SJCRH30 (cell line): ENCODE measurements around the gene LMOD1. TPM values are rescaled to one million over a fixed set of nuclear protein-coding genes. Genes with fewer than 3 reads are reported as not detected.

Source experiments
- DNase-seq, 2 experiments: peaks; one replicate each; pipeline ENCODE4 v3.0.0-alpha.2; 2015 to 2020
- H3K27ac ChIP-seq: fragments of 250-450 bp; sonication (Bioruptor Pico); 2 replicates; pipeline ENCODE4 v1.5.1; 2020; ENCODE audit warnings: mild to moderate bottlenecking, moderate library complexity
- H3K27me3 ChIP-seq: fragments of 250-450 bp; sonication (Bioruptor Pico); 2 replicates; pipeline ENCODE4 v1.5.1; 2020; ENCODE audit warnings: mild to moderate bottlenecking, moderate library complexity
- H3K36me3 ChIP-seq: fragments of 250-450 bp; sonication (Bioruptor Pico); 2 replicates; pipeline ENCODE4 v1.5.1; 2020; ENCODE audit warnings: mild to moderate bottlenecking, moderate library complexity
- H3K4me1 ChIP-seq: fragments of 250-450 bp; sonication (Bioruptor Pico); 2 replicates; pipeline ENCODE4 v1.5.1; 2020; ENCODE audit warnings: mild to moderate bottlenecking, moderate library complexity
- H3K4me3 ChIP-seq: fragments of 250-450 bp; sonication (Bioruptor Pico); 2 replicates; pipeline ENCODE4 v1.5.1; 2020; ENCODE audit warnings: mild to moderate bottlenecking, moderate library complexity
- H3K9me3 ChIP-seq: fragments of 250-450 bp; sonication (Bioruptor Pico); replicated peaks from 2 replicates; pipeline ENCODE4 v1.5.1; 2020; ENCODE audit warnings: mild to moderate bottlenecking, moderate library complexity
- total RNA-seq: library from RNA; depleted of rRNA; stranded (reverse); fragments of >200 nt; shearing (Covaris generic); gene quantifications from 2 replicates; pipeline ENCODE4 v1.2.3, GENCODE V29; 2014

Gene LMOD1
- total RNA-seq, 1 experiment from 2014 or later, result not detected

GRCh38 chr1:201886103-201886885 is 60.1 kb downstream of the LMOD1 start:
- Histone ChIP-seq H3K36me3 (no peaks in the 10 kb centered on the region), H3K4me1 (peaks cover 33% of the 10 kb centered on the region), H3K27ac (no peak overlapping the region), H3K4me3 (no peak overlapping the region), H3K9me3 (no peaks in the 10 kb centered on the region), H3K27me3 (no peaks in the 10 kb centered on the region)
- no peak for DNase-seq

GRCh38 chr1:201885531-201886075 is 60.7 kb downstream of the LMOD1 start:
- H3K4me1 ChIP-seq, result peaks cover 35% of the 10 kb centered on the region
- H3K4me3 ChIP-seq, result no peak overlapping the region
- H3K27me3 ChIP-seq, result no peaks in the 10 kb centered on the region
- H3K36me3 ChIP-seq, result no peaks in the 10 kb centered on the region
- H3K9me3 ChIP-seq, result no peaks in the 10 kb centered on the region
- DNase-seq, result no peak
- H3K27ac ChIP-seq, result no peak overlapping the region

GRCh38 chr1:201884425-201884824 is 61.9 kb downstream of the LMOD1 start:
- H3K27ac ChIP-seq, result no peak overlapping the region
- H3K4me1 ChIP-seq, result peaks cover 35% of the 10 kb centered on the region
- H3K27me3 ChIP-seq, result no peaks in the 10 kb centered on the region
- H3K36me3 ChIP-seq, result 0 out of 2 replicates have a peak, but pooled peaks cover under 1% of the 10 kb centered on the region
- H3K9me3 ChIP-seq, result no peaks in the 10 kb centered on the region
- no peak for DNase-seq
- no peak overlapping the region for H3K4me3 ChIP-seq

- H3K4me1 ChIP-seq, result peaks cover 35% of the 10 kb centered on the region
- no peak overlapping the region for H3K4me3 ChIP-seq
- H3K9me3 ChIP-seq, result no peaks in the 10 kb centered on the region
- no peak overlapping the region for H3K27ac ChIP-seq
- peaks cover 6% of the 10 kb centered on the region; the same call in 1 of the 2 replicates for H3K36me3 ChIP-seq
- no peak for DNase-seq
- no peaks in the 10 kb centered on the region for H3K27me3 ChIP-seq
Measured at GRCh38 chr1:201883786-201884185, 62.6 kb downstream of the LMOD1 start.

GRCh38 chr1:201883266-201883665 is 63.1 kb downstream of the LMOD1 start:
- Histone ChIP-seq H3K9me3 (no peaks in the 10 kb centered on the region), H3K27ac (peak overlapping the region; percentile 35; the same call in 1 of the 2 replicates), H3K4me3 (no peak overlapping the region), H3K4me1 (peaks cover 35% of the 10 kb centered on the region), H3K27me3 (no peaks in the 10 kb centered on the region), H3K36me3 (peaks cover 9% of the 10 kb centered on the region)
- no peak for DNase-seq

GRCh38 chr1:201882665-201883132 is 63.6 kb downstream of the LMOD1 start:
- peak; percentile 87 to 95 for DNase-seq
- no peak overlapping the region for H3K4me3 ChIP-seq
- H3K27ac ChIP-seq, result peak overlapping the region; percentile 35
- H3K36me3 ChIP-seq, result peaks cover 13% of the 10 kb centered on the region
- peaks cover 32% of the 10 kb centered on the region for H3K4me1 ChIP-seq
- H3K9me3 ChIP-seq, result no peaks in the 10 kb centered on the region
- H3K27me3 ChIP-seq, result no peaks in the 10 kb centered on the region

GRCh38 chr1:201881617-201882016 is 64.7 kb downstream of the LMOD1 start:
- Histone ChIP-seq H3K36me3 (peaks cover 20% of the 10 kb centered on the region), H3K4me1 (peaks cover 32% of the 10 kb centered on the region), H3K4me3 (no peak overlapping the region), H3K27ac (no peak overlapping the region), H3K27me3 (no peaks in the 10 kb centered on the region), H3K9me3 (no peaks in the 10 kb centered on the region)
- no peak for DNase-seq

- no peak overlapping the region for H3K27ac ChIP-seq
- H3K9me3 ChIP-seq, result no peaks in the 10 kb centered on the region
- H3K36me3 ChIP-seq, result peaks cover 25% of the 10 kb centered on the region
- H3K27me3 ChIP-seq, result no peaks in the 10 kb centered on the region
- H3K4me1 ChIP-seq, result peaks cover 32% of the 10 kb centered on the region
- DNase-seq, result no peak
- H3K4me3 ChIP-seq, result no peak overlapping the region
Measured at GRCh38 chr1:201880928-201881571, 65.3 kb downstream of the LMOD1 start.

- Histone ChIP-seq H3K27ac (no peak overlapping the region), H3K4me3 (no peak overlapping the region), H3K27me3 (no peaks in the 10 kb centered on the region), H3K9me3 (no peaks in the 10 kb centered on the region), H3K36me3 (peaks cover 51% of the 10 kb centered on the region), H3K4me1 (peaks cover 17% of the 10 kb centered on the region)
- peak in 1 of 2 experiments; percentile 63 for DNase-seq
Measured at GRCh38 chr1:201877877-201878401, 68.4 kb downstream of the LMOD1 start.

GRCh38 chr1:201876148-201876818 is 70.1 kb downstream of the LMOD1 start:
- no peak overlapping the region for H3K4me3 ChIP-seq
- no peak overlapping the region for H3K27ac ChIP-seq
- no peaks in the 10 kb centered on the region for H3K9me3 ChIP-seq
- peaks cover 67% of the 10 kb centered on the region for H3K36me3 ChIP-seq
- peaks cover 2% of the 10 kb centered on the region; the same call in 1 of the 2 replicates for H3K4me1 ChIP-seq
- H3K27me3 ChIP-seq, result no peaks in the 10 kb centered on the region
- no peak for DNase-seq

- Histone ChIP-seq H3K9me3 (no peaks in the 10 kb centered on the region), H3K4me3 (no peak overlapping the region), H3K27me3 (no peaks in the 10 kb centered on the region), H3K36me3 (peaks cover 84% of the 10 kb centered on the region), H3K27ac (no peak overlapping the region), H3K4me1 (no peaks in the 10 kb centered on the region)
- no peak for DNase-seq
Measured at GRCh38 chr1:201874672-201875071, 71.7 kb downstream of the LMOD1 start.

GRCh38 chr1:201870397-201870796 is 76.0 kb downstream of the LMOD1 start:
- Histone ChIP-seq H3K4me1 (peaks cover 2% of the 10 kb centered on the region; the same call in 1 of the 2 replicates), H3K27me3 (no peaks in the 10 kb centered on the region), H3K36me3 (peaks cover 94% of the 10 kb centered on the region), H3K27ac (no peak overlapping the region), H3K4me3 (no peak overlapping the region), H3K9me3 (no peaks in the 10 kb centered on the region)
- DNase-seq, result no peak

GRCh38 chr1:201861448-201861847 is 84.9 kb downstream of the LMOD1 start:
- Histone ChIP-seq H3K9me3 (no peaks in the 10 kb centered on the region), H3K4me1 (peaks cover 11% of the 10 kb centered on the region), H3K4me3 (no peak overlapping the region), H3K36me3 (peaks cover 86% of the 10 kb centered on the region), H3K27me3 (no peaks in the 10 kb centered on the region), H3K27ac (no peak overlapping the region)
- no peak for DNase-seq

GRCh38 chr1:201859424-201859823 is 86.9 kb downstream of the LMOD1 start:
- Histone ChIP-seq H3K4me1 (0 out of 2 replicates have a peak, but pooled peaks cover 2% of the 10 kb centered on the region), H3K36me3 (peaks cover 87% of the 10 kb centered on the region), H3K4me3 (no peak overlapping the region), H3K27ac (no peak overlapping the region), H3K9me3 (no peaks in the 10 kb centered on the region), H3K27me3 (no peaks in the 10 kb centered on the region)
- DNase-seq, result no peak
